GM19043 (cell line): ENCODE measurements around the gene HOXA5.

ENCODE experiments used
- ATAC-seq: cut with Tn5 transposase; IDR thresholded peaks from one replicate; pipeline ENCODE4 v1.9.1; 2021; ENCODE audit warnings: low read depth; ENCODE audit not compliant: unreplicated experiment

Gene HOXA5

DNA sequence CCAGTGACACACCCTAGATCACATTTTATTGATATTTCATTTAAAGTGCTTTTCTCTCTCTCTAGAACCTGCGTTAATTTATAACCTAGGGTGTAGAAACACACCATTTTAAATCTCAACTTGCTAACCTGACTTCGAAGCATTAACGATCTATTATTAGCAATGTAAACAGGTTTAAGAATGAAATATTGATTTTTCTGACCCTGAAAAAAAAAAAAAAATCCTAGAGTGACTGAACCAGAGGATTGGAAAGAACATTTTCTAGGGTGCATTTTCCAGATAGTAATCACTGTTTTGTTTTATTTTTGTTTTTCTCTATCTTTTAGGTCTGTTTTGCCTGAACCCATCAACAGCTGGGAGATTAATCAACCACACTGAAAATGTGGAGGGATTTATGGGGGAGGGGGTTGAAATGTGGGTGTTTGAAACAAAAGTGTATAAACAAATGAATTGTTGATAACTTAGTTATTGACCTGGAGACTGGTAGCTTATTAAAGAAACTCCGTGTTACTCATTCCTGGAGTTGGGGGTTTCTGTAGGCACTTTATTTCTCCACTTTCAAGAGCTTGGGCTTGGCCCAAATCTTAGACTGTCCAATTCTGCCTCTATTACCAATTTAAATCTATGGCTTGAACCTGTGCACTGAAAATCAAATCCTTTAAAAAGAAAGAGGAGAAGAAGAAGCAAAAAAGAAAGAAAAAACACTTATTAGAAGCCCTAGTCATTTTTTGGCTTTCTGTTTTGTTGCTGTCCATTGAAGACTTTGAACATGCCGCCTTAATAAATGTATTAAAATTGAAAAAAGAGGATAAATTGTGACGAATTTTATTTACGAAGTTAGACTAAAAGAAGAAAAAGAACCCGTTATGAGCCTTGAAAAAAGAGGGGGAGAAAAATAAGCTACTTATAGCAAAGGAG is 43.8 kb downstream of the HOXA5 start:
- no peak for ATAC-seq

DNA sequence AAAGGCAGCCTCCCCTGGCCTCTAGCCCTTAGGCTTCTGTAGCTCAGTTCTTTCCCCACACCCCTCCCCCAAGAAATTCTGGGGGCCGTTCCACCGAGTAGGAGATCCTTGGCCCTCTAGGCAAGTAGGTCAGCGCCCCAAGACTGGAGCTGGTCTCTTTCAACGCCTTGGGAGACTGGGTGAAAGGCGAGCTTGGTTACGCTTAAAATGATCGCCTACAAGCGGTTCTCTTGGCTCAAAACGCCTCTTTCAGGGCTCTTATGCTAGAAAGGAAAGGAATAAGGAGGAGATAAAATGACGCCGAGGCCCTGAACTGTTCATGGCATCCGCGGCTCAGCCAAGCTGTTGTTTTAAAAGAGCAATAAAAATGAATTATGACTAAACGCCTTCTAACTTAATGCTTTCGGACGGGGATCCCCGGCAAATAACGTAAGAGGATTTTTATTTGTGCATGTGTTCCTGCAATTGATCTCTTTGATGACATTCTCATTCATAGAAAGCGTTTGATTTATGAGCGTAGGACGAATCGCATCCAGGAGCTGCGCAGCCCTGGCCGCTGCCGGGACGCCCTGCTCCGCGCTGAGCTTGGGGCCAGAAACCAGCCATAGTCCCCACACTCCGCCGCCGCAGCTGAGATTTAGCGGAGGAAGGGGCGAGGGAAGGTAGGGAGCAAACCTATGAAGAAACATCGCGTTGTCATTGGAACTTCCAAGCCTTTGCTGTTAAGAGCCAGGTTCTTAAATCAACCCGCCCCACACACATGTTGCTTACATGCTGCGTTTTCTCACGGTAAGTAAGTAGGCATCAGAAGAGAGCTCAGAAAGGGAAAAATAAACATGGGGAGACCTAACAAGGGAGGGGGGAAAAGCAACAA is 44.7 kb downstream of the HOXA5 start:
- ATAC-seq, result no peak

- no peak for ATAC-seq
Observed at GRCh38 chr7:27097686-27098577, 45.5 kb downstream of the HOXA5 start.

DNA sequence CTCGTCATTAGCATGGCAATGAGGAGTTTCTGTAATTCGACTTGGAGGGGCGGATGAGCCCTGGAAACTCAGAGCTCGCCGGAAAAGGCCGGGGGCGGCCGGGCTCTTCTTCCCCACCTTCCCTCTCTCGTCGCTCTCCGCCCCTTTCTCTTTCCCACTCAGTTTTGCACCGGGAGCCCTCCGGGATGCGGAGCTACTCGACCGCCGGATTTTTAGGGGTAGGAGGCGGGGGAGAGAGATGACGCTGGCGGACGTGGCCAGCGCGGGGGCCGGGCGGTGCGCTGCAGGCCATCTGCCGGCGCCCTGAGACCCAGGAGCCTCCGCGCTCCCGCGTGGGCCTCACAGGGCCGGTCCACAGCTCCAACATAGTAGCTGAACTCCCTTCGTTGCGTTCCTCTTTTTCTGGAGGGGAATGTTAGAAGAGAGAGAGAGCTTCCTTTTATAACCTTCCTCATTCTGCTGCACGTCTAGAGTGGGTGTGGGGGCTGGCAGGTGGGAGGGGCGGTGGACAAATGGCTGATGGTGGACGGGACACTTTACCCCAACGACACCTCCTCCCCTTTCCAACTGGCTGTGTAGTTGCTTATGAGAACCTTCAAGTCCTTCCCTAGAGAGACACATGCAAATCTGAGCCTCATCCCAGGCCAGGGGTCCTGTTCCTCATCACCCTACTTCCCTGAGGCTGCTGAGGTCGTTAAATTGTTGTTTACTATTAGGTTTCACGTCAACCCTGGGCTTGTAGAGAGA is 46.5 kb downstream of the HOXA5 start:
- no peak for ATAC-seq

DNA sequence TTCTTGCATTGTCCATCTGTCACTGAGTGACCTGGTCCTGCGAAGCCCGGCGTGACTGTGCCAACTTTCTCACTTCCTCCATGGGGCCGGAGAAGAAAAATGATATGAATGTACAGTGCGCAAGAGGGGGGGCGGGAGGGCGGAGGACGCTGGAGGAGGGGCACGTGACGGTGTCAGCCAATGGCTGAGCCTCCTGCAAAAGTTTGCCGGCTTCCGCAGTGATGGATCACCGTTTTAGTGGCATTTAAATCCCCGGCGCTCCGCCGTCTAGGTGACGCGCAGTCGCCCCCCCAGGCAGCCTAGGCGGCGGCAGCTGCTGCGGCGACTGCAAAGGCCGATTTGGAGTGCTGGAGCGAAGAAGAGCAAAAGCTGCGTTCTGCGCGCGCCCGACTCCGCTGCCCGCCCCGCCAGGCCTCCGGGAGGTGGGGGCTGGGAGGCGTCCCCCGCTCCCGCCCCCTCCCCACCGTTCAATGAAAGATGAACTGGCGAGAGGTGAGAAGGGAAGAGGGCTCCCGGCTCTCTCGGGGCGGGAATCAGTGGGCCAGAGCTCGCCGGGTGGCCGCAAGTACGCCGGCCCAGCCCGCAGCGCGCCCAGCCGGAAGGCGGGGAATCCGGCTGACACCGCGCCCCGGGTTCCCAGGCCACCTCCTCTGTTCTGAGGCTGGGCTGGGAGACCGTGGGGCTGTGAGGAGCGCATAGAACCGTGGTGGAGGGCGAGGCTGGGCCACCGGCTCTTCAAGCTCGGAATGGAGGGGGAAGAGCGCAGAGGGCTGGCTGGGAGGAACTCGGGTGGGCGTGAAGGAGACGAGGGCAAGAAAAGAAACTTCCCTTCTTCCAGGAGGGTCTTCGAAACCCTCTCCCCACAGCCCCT is 47.3 kb downstream of the HOXA5 start, which contains the start of gene HOXA1:
Gene HOXA1 (minus strand): TSS at position 104 of the 871 bp plus-strand sequence. CDS start 88 bp downstream, at position 16.
- peak; percentile 74 for ATAC-seq

DNA sequence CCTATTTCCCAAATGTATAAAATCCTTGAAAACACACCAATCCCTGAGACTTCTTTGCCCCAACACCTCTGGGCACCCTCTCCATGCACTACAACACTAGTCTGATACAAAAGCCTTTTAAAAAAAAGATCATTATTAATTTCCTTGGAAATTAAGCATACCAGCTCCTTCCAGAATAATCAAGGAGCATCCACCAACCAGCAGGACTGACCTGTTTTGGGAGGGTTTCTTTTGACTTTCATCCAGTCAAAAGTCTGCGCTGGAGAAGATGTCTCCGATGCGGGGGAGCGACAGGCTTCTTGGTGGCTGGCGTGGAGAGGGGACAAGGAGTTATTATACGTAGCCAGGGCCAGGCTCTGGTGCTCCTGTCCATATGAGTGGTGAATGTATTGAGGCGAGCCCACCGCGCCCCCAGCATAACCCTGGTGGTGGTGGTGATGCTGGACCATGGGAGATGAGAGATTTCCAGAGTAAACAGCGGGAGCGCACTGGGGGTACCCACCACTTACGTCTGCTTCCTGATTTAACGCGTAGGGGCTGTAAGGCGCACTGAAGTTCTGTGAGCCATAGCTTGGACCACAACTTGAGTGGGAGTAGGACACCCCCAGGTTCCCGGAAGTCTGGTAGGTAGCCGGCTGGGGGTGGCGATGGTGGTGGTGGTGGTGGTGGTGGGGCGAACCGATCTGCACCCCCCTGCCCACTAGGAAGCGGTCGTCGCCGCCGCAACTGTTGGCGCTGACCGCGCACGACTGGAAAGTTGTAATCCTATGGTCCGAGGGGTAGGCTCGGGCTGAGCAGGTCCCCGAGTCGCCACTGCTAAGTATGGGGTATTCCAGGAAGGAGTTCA is 48.2 kb downstream of the HOXA5 start:
- ATAC-seq, result no peak

DNA sequence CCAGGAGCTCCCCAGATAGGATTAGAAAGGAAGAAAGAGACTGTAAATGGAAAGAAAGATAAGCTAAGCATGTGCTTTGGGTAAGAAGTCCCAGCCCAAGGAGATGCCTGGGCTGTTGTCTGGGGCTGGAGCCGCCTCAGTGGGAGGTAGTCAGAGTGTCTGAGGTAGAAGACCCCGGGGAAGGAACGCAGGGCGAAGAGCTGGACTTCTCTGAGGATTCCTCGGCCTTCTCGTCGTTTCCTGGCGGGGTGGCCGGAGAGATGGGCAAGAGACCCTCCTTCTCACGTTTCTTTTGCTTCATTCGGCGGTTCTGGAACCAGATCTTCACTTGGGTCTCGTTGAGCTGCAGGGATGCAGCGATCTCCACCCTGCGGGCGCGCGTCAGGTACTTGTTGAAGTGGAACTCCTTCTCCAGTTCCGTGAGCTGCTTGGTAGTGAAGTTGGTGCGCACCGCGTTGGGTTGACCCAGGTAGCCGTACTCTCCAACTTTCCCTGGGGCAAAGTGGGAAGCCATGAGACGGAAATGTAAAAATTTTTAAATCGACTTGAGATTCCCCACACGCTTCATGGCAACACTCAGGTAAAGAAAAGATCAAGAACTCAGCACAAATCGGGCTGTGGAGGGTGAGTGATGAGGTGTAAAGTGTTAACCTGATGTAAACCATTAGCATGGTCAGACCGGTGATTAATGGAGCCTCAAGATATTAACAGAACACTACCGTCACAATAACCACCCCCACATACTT is 49.0 kb downstream of the HOXA5 start:
- ATAC-seq, result no peak

GRCh38 chr7:27093184-27093895 is 50.1 kb downstream of the HOXA5 start:
- no peak for ATAC-seq

- ATAC-seq, result no peak
Observed at GRCh38 chr7:27092819-27093110, 50.7 kb downstream of the HOXA5 start.

GRCh38 chr7:27091941-27092818 is 51.3 kb downstream of the HOXA5 start:
- ATAC-seq, result no peak

- no peak for ATAC-seq
Observed at GRCh38 chr7:27091105-27091504, 52.4 kb downstream of the HOXA5 start.
